A673 (cell line): Measurements from ENCODE around the gene GNRHR. TPM values are rescaled to one million over a fixed set of nuclear protein-coding genes. Genes with fewer than 3 reads are reported as not detected.

Experiments used
- Bru-seq: library from RNA; stranded (reverse); fragments of 400-500 nt; gene quantifications from one replicate; lab custom pipeline; 2021; lab: Mats Ljungman, UMichigan
- BruChase-seq, 2 experiments: library from RNA; stranded (reverse); fragments of 400-500 nt; gene quantifications; one replicate each; lab custom pipeline; 2021; lab: Mats Ljungman, UMichigan
- BruUV-seq: library from RNA; stranded (reverse); fragments of 400-500 nt; replicated peaks from 2 replicates; lab custom pipeline; 2021; lab: Mats Ljungman, UMichigan
- CTCF ChIA-PET: fragments of 300-600 bp; sonication (Branson Sonifier 250); formaldehyde crosslinking; loops from one replicate; lab custom pipeline; 2022; ENCODE audit warnings: antibody characterized with exemption; lab: Charles Lee
- POLR2A ChIA-PET: fragments of 300-600 bp; sonication (Branson Sonifier 250); formaldehyde crosslinking; loops from one replicate; lab custom pipeline; 2022; ENCODE audit warnings: antibody characterized with exemption; ENCODE audit not compliant: low non-redundant PET; lab: Charles Lee
- DNase-seq: peaks from one replicate; pipeline ENCODE4 v3.0.0-alpha.2; 2015; ENCODE audit warnings: low spot score
- H3K27ac ChIP-seq: fragments of 200-600 bp; sonication (generic); 2 replicates; pipeline ENCODE4 v1.5.1; 2016; ENCODE audit warnings: mixed run types, low read depth, mild to moderate bottlenecking, mixed read lengths, antibody characterized with exemption, low read length; ENCODE audit not compliant: poor library complexity, severe bottlenecking
- H3K27me3 ChIP-seq: fragments of 200-600 bp; sonication (generic); replicated peaks from 2 replicates; pipeline ENCODE4 v1.6.1; 2017; ENCODE audit warnings: mixed run types, low read depth, mild to moderate bottlenecking, mixed read lengths, antibody characterized with exemption, low read length; ENCODE audit not compliant: insufficient read depth, poor library complexity
- H3K36me3 ChIP-seq: fragments of 200-600 bp; sonication (generic); 2 replicates; pipeline ENCODE4 v1.6.1; 2016; ENCODE audit warnings: mixed run types, mild to moderate bottlenecking, mixed read lengths, antibody characterized with exemption, low read length; ENCODE audit not compliant: insufficient read depth, poor library complexity, severe bottlenecking
- H3K4me1 ChIP-seq: fragments of 200-600 bp; sonication (generic); 2 replicates; pipeline ENCODE4 v1.6.1; 2017; ENCODE audit warnings: mixed run types, mild to moderate bottlenecking, mixed read lengths, antibody characterized with exemption, low read length; ENCODE audit not compliant: insufficient read depth, poor library complexity, severe bottlenecking
- H3K4me3 ChIP-seq: fragments of 200-600 bp; sonication (generic); 2 replicates; pipeline ENCODE4 v1.5.1; 2016; ENCODE audit warnings: low read depth, mixed run types, mild to moderate bottlenecking, mixed read lengths, low read length; ENCODE audit not compliant: poor library complexity, severe bottlenecking
- H3K9me3 ChIP-seq: fragments of 200-600 bp; sonication (generic); 2 replicates; pipeline ENCODE4 v1.6.1; 2016; ENCODE audit warnings: mixed run types, low read depth, mild to moderate bottlenecking, mixed read lengths, antibody characterized with exemption, low read length; ENCODE audit not compliant: poor library complexity, severe bottlenecking
- EZH2 ChIP-seq: fragments of 200-600 bp; sonication (generic); IDR thresholded peaks from 2 replicates; pipeline ENCODE4 v1.6.1; 2017; ENCODE audit warnings: borderline replicate concordance, low read depth, mild to moderate bottlenecking, mixed read lengths, antibody characterized with exemption, low read length; ENCODE audit not compliant: poor library complexity, severe bottlenecking
- intact Hi-C: fragments of 100-400 bp; cut with micrococcal nuclease; formaldehyde crosslinking; loops from one replicate; pipeline ENCODE4 v1.10.0; 2022; ENCODE audit not compliant: unreplicated experiment
- long read RNA-seq: library from polyadenylated mRNA; stranded (forward); transcript quantifications from one replicate; pipeline ENCODE4 v2.0.0, GENCODE V29; 2022
- total RNA-seq: library from RNA; stranded (reverse); gene quantifications from 2 replicates; pipeline ENCODE4 v1.2.3, GENCODE V29; 2021
- TF ChIP-seq, protein P1 (sequence below): fragments of 300-800, 200-600 bp; sonication (generic); conservative IDR thresholded peaks from 2 replicates; pipeline ENCODE4 v1.5.1; 2017; ENCODE audit warnings: low read depth, mild to moderate bottlenecking, antibody characterized with exemption, low read length, moderate library complexity, mixed read lengths

GNRHR gene, protein sequence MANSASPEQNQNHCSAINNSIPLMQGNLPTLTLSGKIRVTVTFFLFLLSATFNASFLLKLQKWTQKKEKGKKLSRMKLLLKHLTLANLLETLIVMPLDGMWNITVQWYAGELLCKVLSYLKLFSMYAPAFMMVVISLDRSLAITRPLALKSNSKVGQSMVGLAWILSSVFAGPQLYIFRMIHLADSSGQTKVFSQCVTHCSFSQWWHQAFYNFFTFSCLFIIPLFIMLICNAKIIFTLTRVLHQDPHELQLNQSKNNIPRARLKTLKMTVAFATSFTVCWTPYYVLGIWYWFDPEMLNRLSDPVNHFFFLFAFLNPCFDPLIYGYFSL
- total RNA-seq, result not detected in 2 replicates
- not detected for Bru-seq, nascent RNA
- not detected for BruChase-seq, experiment 1, labeled RNA remaining after a 2-hour chase
- not detected for BruChase-seq, experiment 2, labeled RNA remaining after a 6-hour chase
- long read RNA-seq, result 0 reads

DNA sequence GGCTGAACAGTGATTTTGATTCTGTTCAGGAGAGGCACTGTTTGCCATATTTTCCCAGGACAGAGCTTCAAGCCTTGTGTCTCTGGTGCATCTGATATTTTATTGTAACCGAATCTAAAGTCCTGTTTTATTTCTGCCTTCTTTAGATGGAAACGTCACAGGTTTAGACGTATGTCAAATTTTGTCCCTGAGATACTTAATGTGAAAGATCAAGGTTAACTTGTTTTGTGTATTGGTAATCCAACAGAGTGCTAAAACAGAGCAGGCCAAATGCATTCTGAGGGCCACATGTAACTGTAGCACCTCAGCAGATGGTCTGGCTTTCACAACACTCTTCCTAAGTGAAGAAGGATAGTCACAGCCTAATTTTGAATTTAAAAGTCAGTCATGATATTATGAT, at the start of gene GNRHR:
GNRHR (minus strand) TSS at position 101 of the 400 bp plus-strand sequence; CDS start at position 48, 53 bp downstream.
- H3K4me1 ChIP-seq, result no peaks in the 10 kb centered on the region
- no peaks in the 10 kb centered on the region for H3K9me3 ChIP-seq
- DNase-seq, result no peak
- no peak for TF ChIP-seq EZH2
- TF ChIP-seq, protein P1, sequence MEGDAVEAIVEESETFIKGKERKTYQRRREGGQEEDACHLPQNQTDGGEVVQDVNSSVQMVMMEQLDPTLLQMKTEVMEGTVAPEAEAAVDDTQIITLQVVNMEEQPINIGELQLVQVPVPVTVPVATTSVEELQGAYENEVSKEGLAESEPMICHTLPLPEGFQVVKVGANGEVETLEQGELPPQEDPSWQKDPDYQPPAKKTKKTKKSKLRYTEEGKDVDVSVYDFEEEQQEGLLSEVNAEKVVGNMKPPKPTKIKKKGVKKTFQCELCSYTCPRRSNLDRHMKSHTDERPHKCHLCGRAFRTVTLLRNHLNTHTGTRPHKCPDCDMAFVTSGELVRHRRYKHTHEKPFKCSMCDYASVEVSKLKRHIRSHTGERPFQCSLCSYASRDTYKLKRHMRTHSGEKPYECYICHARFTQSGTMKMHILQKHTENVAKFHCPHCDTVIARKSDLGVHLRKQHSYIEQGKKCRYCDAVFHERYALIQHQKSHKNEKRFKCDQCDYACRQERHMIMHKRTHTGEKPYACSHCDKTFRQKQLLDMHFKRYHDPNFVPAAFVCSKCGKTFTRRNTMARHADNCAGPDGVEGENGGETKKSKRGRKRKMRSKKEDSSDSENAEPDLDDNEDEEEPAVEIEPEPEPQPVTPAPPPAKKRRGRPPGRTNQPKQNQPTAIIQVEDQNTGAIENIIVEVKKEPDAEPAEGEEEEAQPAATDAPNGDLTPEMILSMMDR, result no peak
- no peaks in the 10 kb centered on the region for H3K27me3 ChIP-seq
- no peaks in the 10 kb centered on the region for H3K36me3 ChIP-seq
- no TSS peak for BruUV-seq
- intact Hi-C loops, result no loop called here
- H3K27ac ChIP-seq, result no peak within 1 kb of the TSS
- H3K4me3 ChIP-seq, result no peak within 1 kb of the TSS
- ChIA-PET POLR2A (no interaction called here), CTCF (no interaction called here)

DNA sequence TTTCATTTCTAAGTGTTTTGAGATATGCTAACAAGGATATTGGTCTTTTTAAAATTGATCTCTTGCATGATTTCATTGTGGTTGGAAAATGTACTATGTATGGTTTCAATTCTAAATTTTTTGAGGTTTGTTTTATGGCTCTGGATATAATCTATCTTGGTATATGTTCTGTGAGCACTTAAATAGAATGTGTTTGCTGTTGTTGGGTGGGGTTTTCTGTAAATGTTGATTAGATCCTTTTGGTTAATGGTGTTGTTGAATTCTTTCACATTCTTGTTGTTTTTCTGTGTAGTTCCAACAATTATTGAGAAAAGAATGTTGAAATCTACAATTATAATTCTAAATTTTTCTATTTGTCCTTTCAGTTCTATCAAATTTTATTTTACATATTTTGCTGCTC, 42.6 kb upstream of the GNRHR start:
- no TSS peak for BruUV-seq
- no peaks in the 10 kb centered on the region for H3K9me3 ChIP-seq
- no peak for TF ChIP-seq EZH2
- TF ChIP-seq, protein P1, result no peak
- no peaks in the 10 kb centered on the region for H3K4me1 ChIP-seq
- no peak overlapping the region for H3K27ac ChIP-seq
- no peak overlapping the region for H3K4me3 ChIP-seq
- CTCF ChIA-PET, result no interaction called here
- no peaks in the 10 kb centered on the region for H3K27me3 ChIP-seq
- intact Hi-C loops, result no loop called here
- DNase-seq, result no peak
- no peaks in the 10 kb centered on the region for H3K36me3 ChIP-seq
- POLR2A ChIA-PET, result no interaction called here

DNA sequence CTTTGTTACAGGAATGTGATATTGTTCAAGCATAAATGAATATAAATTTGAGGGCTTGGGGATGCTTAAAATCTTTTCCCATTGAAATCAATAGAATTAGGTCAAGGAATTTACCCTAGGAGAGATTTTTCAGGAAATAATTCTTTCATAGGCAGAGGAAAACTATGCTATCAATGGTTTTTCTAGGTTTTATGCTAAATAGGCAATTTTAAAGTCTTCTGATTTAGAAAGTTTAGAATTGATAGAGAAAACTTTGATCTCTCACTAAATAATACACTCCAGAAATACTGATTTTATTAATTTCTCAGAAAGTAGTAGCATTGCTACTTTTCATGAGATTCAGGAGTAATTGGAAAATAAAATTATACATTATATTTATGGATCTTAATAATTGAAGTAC, 36.5 kb upstream of the GNRHR start:
- TF ChIP-seq EZH2, result no peak
- TF ChIP-seq, protein P1, result no peak
- no peak overlapping the region for H3K4me3 ChIP-seq
- H3K36me3 ChIP-seq, result no peaks in the 10 kb centered on the region
- CTCF ChIA-PET, result no interaction called here
- intact Hi-C loops, result no loop called here
- H3K9me3 ChIP-seq, result no peaks in the 10 kb centered on the region
- no peaks in the 10 kb centered on the region for H3K27me3 ChIP-seq
- POLR2A ChIA-PET, result no interaction called here
- no TSS peak for BruUV-seq
- no peak overlapping the region for H3K27ac ChIP-seq
- H3K4me1 ChIP-seq, result no peaks in the 10 kb centered on the region
- no peak for DNase-seq
